NT2/D1 (cell line): ENCODE measurements around the gene SIGLEC11.

Experiments used
- SUZ12 ChIP-seq: IDR thresholded peaks from 2 replicates; pipeline ENCODE4 v1.6.1; 2011; ENCODE audit not compliant: insufficient read length, insufficient read depth; ENCODE audit errors: extremely low read depth
- YY1 ChIP-seq: IDR thresholded peaks from 2 replicates; pipeline ENCODE4 v1.6.1; 2011; ENCODE audit not compliant: insufficient read length, insufficient read depth
- ZNF274 ChIP-seq: IDR thresholded peaks from 2 replicates; pipeline ENCODE4 v1.6.1; 2011; ENCODE audit warnings: mild to moderate bottlenecking, low read depth, low read length

GRCh38 chr19:49946415-49946814, 14.6 kb downstream of the SIGLEC11 start:
- TF ChIP-seq ZNF274 = no peak
- TF ChIP-seq YY1 = no peak
- no peak for TF ChIP-seq SUZ12
